ENCODE data around the gene ZFX. TPM values are rescaled to one million over a fixed set of nuclear protein-coding genes. Genes with fewer than 3 reads are reported as not detected.

Gene ZFX
- total and polyA plus RNA-seq, 10 of the 15 experiments (the other 5 are each of a cell fraction or from before 2014, with no cell fraction given), result 6.8 to 40.9 (median 24.6) TPM

GRCh38 chrX:24241822-24242648, 92.5 kb downstream of the ZFX start (continued):
- TF ChIP-seq PRDM15 (CRISPR knock-in tag; IDR thresholded peaks at IDR 0.05), result no peak
- no peak for TF ChIP-seq SREBF1 (IDR thresholded peaks at IDR 0.05; ENCODE audit: low read length)
- no peak for TF ChIP-seq MXI1 (IDR thresholded peaks at IDR 0.05; ENCODE audit: low read depth, low read length)
- no peak for TF ChIP-seq SIX5 (IDR thresholded peaks at IDR 0.05; ENCODE audit: low read depth, low read length, severe bottlenecking)
- no peak for TF ChIP-seq CBX5 (IDR thresholded peaks at IDR 0.05; ENCODE audit: low read depth)
- TF ChIP-seq SPI1 (IDR thresholded peaks at IDR 0.05; ENCODE audit: borderline replicate concordance, insufficient read depth, low read depth, low read length), result no peak
- TF ChIP-seq CEBPB (IDR thresholded peaks at IDR 0.05; ENCODE audit: borderline replicate concordance in 1 of 2, low read depth in 2 of 2, low read length in 2 of 2), result no peak
- no peak for TF ChIP-seq RCOR1 (conservative IDR thresholded peaks at IDR 0.05; ENCODE audit: low read depth, low read length)
- TF ChIP-seq IRF5 (IDR thresholded peaks at IDR 0.05; ENCODE audit: borderline replicate concordance), result no peak
- no peak for TF ChIP-seq KLF5 (IDR thresholded peaks at IDR 0.05; ENCODE audit: partially characterized antibody)
- peak; percentile 35 to 63 (median 42); a peak in 4 of 6 replicates for TF ChIP-seq CTCF (IDR thresholded peaks at IDR 0.05 in 2 of 3, conservative IDR thresholded peaks at IDR 0.05 in 1 of 3; ENCODE audit: control insufficient read depth in 2 of 3, extremely low read depth in 1 of 3, insufficient read depth in 1 of 3, low read depth in 3 of 3, low read length in 3 of 3)
- no peak for TF ChIP-seq NFYB (IDR thresholded peaks at IDR 0.05; ENCODE audit: insufficient read depth, low read depth, low read length)
- TF ChIP-seq PAX5 (IDR thresholded peaks at IDR 0.05; ENCODE audit: borderline replicate concordance, low read depth, low read length), result no peak
- TF ChIP-seq NR2F1 (conservative IDR thresholded peaks at IDR 0.05), result no peak
- no peak for TF ChIP-seq WRNIP1 (IDR thresholded peaks at IDR 0.05; ENCODE audit: borderline replicate concordance, low read depth, low read length)
- no peak for TF ChIP-seq CHD1 (IDR thresholded peaks at IDR 0.05; ENCODE audit: low read depth, low read length)
- no peak for TF ChIP-seq SMAD1 (IDR thresholded peaks at IDR 0.05; ENCODE audit: low read depth, partially characterized antibody)
- no peak for TF ChIP-seq ETV6 (conservative IDR thresholded peaks at IDR 0.05 in 1 of 2, IDR thresholded peaks at IDR 0.05 in 1 of 2; ENCODE audit: borderline replicate concordance in 1 of 2, low read depth in 1 of 2)
- no peak for TF ChIP-seq SREBF2 (IDR thresholded peaks at IDR 0.05; ENCODE audit: low read length)
- TF ChIP-seq NKRF (conservative IDR thresholded peaks at IDR 0.05), result no peak
